COLO829 (cell line): ENCODE measurements around the gene LRMDA.
A peak's percentile ranks its signal among the peaks of the same experiment; 100 is the strongest.

Experiments
- DNase-seq: peaks from one replicate; pipeline ENCODE4 v3.0.0; 2012; ENCODE audit warnings: low spot score

The LRMDA gene

GRCh38 chr10:76398043-76398710, 966.8 kb downstream of the LRMDA start:
- peak; percentile 73 for DNase-seq

- no peak for DNase-seq
Measured at GRCh38 chr10:76399226-76399625, 967.8 kb downstream of the LRMDA start.

GRCh38 chr10:76401006-76401405, 969.6 kb downstream of the LRMDA start:
- no peak for DNase-seq

GRCh38 chr10:76403912-76404311, 972.5 kb downstream of the LRMDA start:
- DNase-seq, result no peak

- DNase-seq, result no peak
Measured at GRCh38 chr10:76404531-76404930, 973.1 kb downstream of the LRMDA start.

- DNase-seq, result no peak
Measured at GRCh38 chr10:76405922-76406321, 974.5 kb downstream of the LRMDA start.

- no peak for DNase-seq
Measured at GRCh38 chr10:76408646-76409045, 977.2 kb downstream of the LRMDA start.

GRCh38 chr10:76411729-76412435, 980.5 kb downstream of the LRMDA start:
- DNase-seq, result no peak

GRCh38 chr10:76415554-76415953, 984.1 kb downstream of the LRMDA start:
- DNase-seq, result no peak

GRCh38 chr10:76416642-76417041, 985.2 kb downstream of the LRMDA start:
- no peak for DNase-seq

GRCh38 chr10:76420725-76421124, 989.3 kb downstream of the LRMDA start:
- DNase-seq, result no peak

GRCh38 chr10:76422769-76423168, 991.3 kb downstream of the LRMDA start:
- no peak for DNase-seq

GRCh38 chr10:76428551-76429367, 997.3 kb downstream of the LRMDA start:
- DNase-seq, result peak; percentile 73

GRCh38 chr10:76429368-76430060, 998.1 kb downstream of the LRMDA start:
- DNase-seq, result no peak

GRCh38 chr10:76430061-76430645, 998.7 kb downstream of the LRMDA start:
- no peak for DNase-seq

GRCh38 chr10:76432016-76433012, 1000.9 kb downstream of the LRMDA start:
- no peak for DNase-seq

GRCh38 chr10:76433161-76434005, 1002.0 kb downstream of the LRMDA start:
- DNase-seq, result no peak

GRCh38 chr10:76435157-76435556, 1003.7 kb downstream of the LRMDA start:
- DNase-seq, result no peak

- no peak for DNase-seq
Measured at GRCh38 chr10:76436401-76436811, 1005.0 kb downstream of the LRMDA start.

GRCh38 chr10:76436981-76437380, 1005.6 kb downstream of the LRMDA start:
- no peak for DNase-seq
